Coronary artery (tissue), 2 donors: ENCODE measurements around the gene NCK2.

Experiments used
- DNase-seq: peaks from one replicate; pipeline ENCODE4 v3.0.0-alpha.2; 2017; ENCODE audit warnings: low spot score
- H3K27ac ChIP-seq, 2 donors: fragments of 200-600 bp; sonication (generic); one replicate each; pipeline ENCODE4 v1.5.1; 2016 to 2019
- H3K4me3 ChIP-seq: fragments of 200-600 bp; sonication (generic); 2 replicates; pipeline ENCODE4 v1.5.1; 2016; ENCODE audit warnings: mild to moderate bottlenecking, moderate library complexity
- CTCF ChIP-seq: fragments of 200-600 bp; sonication (generic); IDR thresholded peaks from one replicate; pipeline ENCODE4 v1.5.1; 2019; ENCODE audit warnings: antibody characterized with exemption

Gene NCK2

DNA sequence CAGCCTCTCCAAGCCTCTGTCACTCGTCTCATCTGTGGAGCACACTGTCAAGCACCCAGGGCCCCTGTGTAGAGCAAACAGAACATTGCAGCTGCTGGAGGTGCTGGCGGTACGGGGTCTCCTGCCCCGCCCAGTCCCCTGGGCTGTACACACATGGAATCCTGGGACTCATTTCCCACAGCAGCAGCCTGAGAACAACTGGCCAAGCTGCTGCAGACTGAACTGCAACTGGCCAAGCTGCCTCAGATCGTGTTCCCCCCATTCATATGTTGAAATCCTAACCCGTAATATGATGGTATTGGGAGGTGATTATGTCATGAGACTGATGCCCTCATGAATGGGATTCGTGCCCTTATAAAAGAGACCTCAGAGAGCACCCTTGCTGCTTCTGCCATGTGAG lies 130.5 kb downstream of the NCK2 start:
- no peak for TF ChIP-seq CTCF
- no peak overlapping the region for H3K27ac ChIP-seq
- no peak overlapping the region for H3K4me3 ChIP-seq
- DNase-seq: peak; percentile 50

DNA sequence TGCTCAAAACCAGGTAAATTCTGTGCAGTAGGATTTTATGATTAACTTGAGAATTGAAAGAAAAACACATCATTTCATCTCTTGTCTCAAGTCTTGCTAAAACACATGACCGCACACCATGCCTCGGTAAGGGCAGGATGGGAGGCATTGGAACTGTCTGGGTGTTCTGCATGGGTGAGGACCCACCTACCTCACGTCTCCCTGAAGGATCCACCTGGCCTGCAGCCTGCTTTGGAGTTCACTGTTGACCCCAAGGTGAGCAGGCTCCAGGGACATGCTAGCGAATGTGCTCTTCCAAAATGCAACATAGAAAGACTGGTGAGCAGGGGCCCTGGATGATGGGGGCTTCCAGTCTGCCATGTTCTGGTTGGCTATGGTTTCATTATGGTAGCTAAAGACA lies 131.5 kb downstream of the NCK2 start:
- no peak for TF ChIP-seq CTCF
- Histone ChIP-seq H3K4me3 (no peak overlapping the region), H3K27ac (no peak overlapping the region)
- DNase-seq: peak; percentile 45

DNA sequence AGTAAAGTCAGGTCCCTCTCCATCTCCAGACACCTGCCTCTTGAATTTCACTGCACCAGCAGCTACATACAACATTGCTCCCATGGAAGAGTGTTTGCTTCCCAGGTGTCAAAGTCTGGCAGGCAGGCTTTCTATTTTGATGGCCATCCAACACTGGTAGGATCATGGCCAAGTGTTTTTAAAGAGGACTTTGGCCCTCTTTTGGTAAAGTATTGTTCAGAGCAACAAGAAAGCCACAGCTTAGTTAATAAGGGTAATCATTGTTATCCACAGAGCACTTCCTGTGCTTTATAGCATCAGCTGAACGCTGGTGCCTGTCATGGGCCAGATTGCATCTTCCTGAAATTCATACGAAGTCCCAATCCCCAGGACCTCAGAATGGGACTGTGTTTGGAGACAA lies 133.2 kb downstream of the NCK2 start:
- no peak overlapping the region for H3K27ac ChIP-seq
- H3K4me3 ChIP-seq: no peak overlapping the region
- TF ChIP-seq CTCF: no peak
- DNase-seq: peak; percentile 17

DNA sequence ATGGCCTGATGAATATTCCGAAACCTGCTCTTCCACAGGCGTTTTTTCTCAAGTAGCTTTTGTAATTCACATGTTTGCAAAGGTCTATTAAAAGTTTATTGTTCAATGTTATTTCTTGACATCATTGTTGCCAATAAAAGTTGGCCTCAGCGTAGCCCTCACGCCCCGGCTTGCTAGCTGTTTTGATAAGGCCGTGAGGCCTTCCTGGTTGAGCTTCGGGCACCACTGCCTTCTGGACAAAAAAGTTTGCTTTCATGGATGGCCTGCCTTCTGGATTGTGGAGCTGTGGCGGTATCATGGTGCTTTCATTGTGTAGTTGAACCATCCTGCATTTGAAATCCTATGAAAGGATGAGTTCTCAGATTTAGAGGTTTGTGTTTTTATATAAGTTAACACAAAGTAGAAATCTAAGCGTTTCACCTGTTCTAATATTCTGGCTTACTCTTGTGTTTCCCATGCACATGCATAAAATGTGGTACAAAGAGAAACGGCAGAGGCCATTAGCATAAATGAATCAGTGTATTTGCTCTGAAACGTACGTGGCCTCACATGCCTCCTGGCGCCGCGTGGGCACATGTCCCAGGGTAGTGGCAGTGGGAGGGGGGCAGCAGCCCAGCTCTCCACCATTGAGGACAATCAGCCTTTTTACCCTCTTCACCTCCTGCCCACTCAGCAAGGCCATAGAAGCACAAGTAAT lies 134.5 kb downstream of the NCK2 start:
- TF ChIP-seq CTCF: no peak

GRCh38 chr2:105879803-105880300 lies 135.1 kb downstream of the NCK2 start:
- H3K27ac ChIP-seq: no peak overlapping the region
- no peak for TF ChIP-seq CTCF
- no peak overlapping the region for H3K4me3 ChIP-seq
- DNase-seq: peak; percentile 19

More for the DNA sequence above, 134.5 kb downstream of the NCK2 start:
- Histone ChIP-seq H3K27ac (no peak overlapping the region), H3K4me3 (no peak overlapping the region)
- peak; percentile 33 for DNase-seq

DNA sequence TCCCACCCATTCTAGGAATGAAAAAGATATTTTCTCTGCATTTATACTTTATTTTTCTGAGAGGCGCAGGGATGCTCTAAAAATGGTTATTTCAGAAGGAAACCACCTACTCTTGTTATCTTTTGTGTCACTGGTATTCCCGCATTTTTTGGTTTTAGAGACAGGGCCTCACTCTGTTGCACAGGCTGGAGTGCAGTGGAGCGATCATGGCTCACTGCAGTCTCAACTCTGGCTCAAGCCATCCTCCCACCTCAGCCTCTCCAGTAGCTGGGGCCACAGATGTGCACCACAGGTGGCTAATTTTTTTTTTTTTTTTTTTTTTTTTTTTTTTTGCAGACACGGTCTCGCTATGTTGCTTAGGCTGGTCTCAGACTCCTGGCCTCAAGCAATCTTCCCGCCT lies 135.9 kb downstream of the NCK2 start:
- H3K27ac ChIP-seq: no peak overlapping the region
- no peak overlapping the region for H3K4me3 ChIP-seq
- peak; percentile 26 for DNase-seq
- no peak for TF ChIP-seq CTCF
